Testis (tissue), 2 donors: ENCODE data around the gene ROBO4.

Source experiments
- CTCF ChIP-seq, 3 experiments: fragments of 450-650 bp in 2 of 3; fragments of 200-600 bp in 1 of 3; sonication (generic) in 1 of 3; IDR thresholded peaks; one replicate each; pipeline ENCODE4 v1.5.1; 2016 to 2019; ENCODE audit warnings: antibody characterized with exemption in 3 of 3, mild to moderate bottlenecking in 2 of 3, moderate library complexity in 1 of 3
- POLR2A ChIP-seq: fragments of 450-650 bp; IDR thresholded peaks from one replicate; pipeline ENCODE4 v1.6.1; 2017; ENCODE audit warnings: antibody characterized with exemption, mild to moderate bottlenecking, moderate library complexity

- TF ChIP-seq POLR2A (no peak), CTCF (IDR thresholded peaks at IDR 0.05) (no peak)
These were observed 25.6 kb upstream of the ROBO4 start for GRCh38 chr11:124923296-124923695.
